NCI-H1694 (cell line): ENCODE data around the gene BCAS3.

Experiments
- DNase-seq: peaks from one replicate; lab custom pipeline; 2025; lab: John Stamatoyannopoulos, UW

BCAS3 gene

GRCh38 chr17:61318684-61319098, 641.0 kb downstream of the BCAS3 start:
- DNase-seq = no peak

GRCh38 chr17:61321344-61321743, 643.7 kb downstream of the BCAS3 start:
- no peak for DNase-seq

GRCh38 chr17:61322325-61323002, 644.8 kb downstream of the BCAS3 start:
- DNase-seq = no peak

- DNase-seq = no peak
Observed at GRCh38 chr17:61323003-61323908, 645.6 kb downstream of the BCAS3 start.

GRCh38 chr17:61323909-61324868, 646.5 kb downstream of the BCAS3 start:
- no peak for DNase-seq

GRCh38 chr17:61324950-61325349, 647.3 kb downstream of the BCAS3 start:
- DNase-seq = no peak

GRCh38 chr17:61325382-61326073, 647.9 kb downstream of the BCAS3 start:
- DNase-seq = no peak

GRCh38 chr17:61326330-61326729, 648.7 kb downstream of the BCAS3 start:
- DNase-seq = no peak

GRCh38 chr17:61328351-61328750, 650.7 kb downstream of the BCAS3 start:
- DNase-seq = no peak

- no peak for DNase-seq
Observed at GRCh38 chr17:61330174-61331150, 652.8 kb downstream of the BCAS3 start.

GRCh38 chr17:61331178-61331577, 653.5 kb downstream of the BCAS3 start:
- no peak for DNase-seq

- DNase-seq = no peak
Observed at GRCh38 chr17:61331886-61332285, 654.2 kb downstream of the BCAS3 start.

- DNase-seq = no peak
Observed at GRCh38 chr17:61333136-61333535, 655.5 kb downstream of the BCAS3 start.

GRCh38 chr17:61334673-61335072, 657.0 kb downstream of the BCAS3 start:
- DNase-seq = no peak

GRCh38 chr17:61335105-61335844, 657.6 kb downstream of the BCAS3 start:
- DNase-seq = no peak

- DNase-seq = peak; percentile 87
Observed at GRCh38 chr17:61335845-61336655, 658.4 kb downstream of the BCAS3 start.

GRCh38 chr17:61337290-61337689, 659.6 kb downstream of the BCAS3 start:
- no peak for DNase-seq

GRCh38 chr17:61338000-61338798, 660.5 kb downstream of the BCAS3 start:
- DNase-seq = no peak
